PC-3 (cell line): ENCODE results near the gene ADAM12. TPM values are rescaled to one million over a fixed set of nuclear protein-coding genes. Genes with fewer than 3 reads are reported as not detected.

Source experiments
- ATAC-seq: fragments of 200-7000 bp; cut with Tn5 transposase; 2 replicates; pipeline ENCODE4 v1.9.1; 2020; ENCODE audit warnings: mild to moderate bottlenecking, moderate library complexity
- BruUV-seq: library from RNA; stranded (reverse); fragments of 400-500 nt; replicated peaks from 2 replicates; lab custom pipeline; 2021; lab: Mats Ljungman, UMichigan
- CTCF ChIA-PET: fragments of 300-600 bp; sonication (Branson Sonifier 250); formaldehyde crosslinking; loops from one replicate; lab custom pipeline; 2022; ENCODE audit warnings: antibody characterized with exemption; lab: Charles Lee
- POLR2A ChIA-PET: fragments of 300-600 bp; sonication (Branson Sonifier 250); formaldehyde crosslinking; loops from one replicate; lab custom pipeline; 2022; ENCODE audit warnings: antibody characterized with exemption; ENCODE audit not compliant: unreplicated experiment; lab: Charles Lee
- DNase-seq: peaks from one replicate; pipeline ENCODE4 v3.0.0-alpha.2; 2015
- H2AFZ ChIP-seq: fragments of 300-600 bp; sonication (generic); 2 replicates; pipeline ENCODE4 v1.6.0; 2016; ENCODE audit warnings: antibody characterized with exemption, low read length
- H3F3A ChIP-seq: fragments of 300-600 bp; sonication (generic); one replicate; pipeline ENCODE4 v1.6.0; 2017; ENCODE audit warnings: antibody characterized with exemption, low read length, control low read depth, mild to moderate bottlenecking; ENCODE audit not compliant: unreplicated experiment
- H3K27ac ChIP-seq: fragments of 300-600 bp; sonication (generic); 2 replicates; pipeline ENCODE4 v1.5.1; 2016; ENCODE audit warnings: mild to moderate bottlenecking, low read length
- H3K27me3 ChIP-seq: fragments of 300-600 bp; sonication (generic); 2 replicates; pipeline ENCODE4 v1.6.1; 2016; ENCODE audit warnings: low read length, mixed read lengths
- H3K36me3 ChIP-seq: fragments of 300-600 bp; sonication (generic); 2 replicates; pipeline ENCODE4 v1.6.1; 2016; ENCODE audit warnings: low read depth, mixed run types, low read length, mixed read lengths
- H3K4me1 ChIP-seq: fragments of 300-600 bp; sonication (generic); 2 replicates; pipeline ENCODE4 v1.5.1; 2016; ENCODE audit warnings: low read length; ENCODE audit not compliant: insufficient read depth
- H3K4me2 ChIP-seq: fragments of 300-600 bp; sonication (generic); 2 replicates; pipeline ENCODE4 v1.6.0; 2016; ENCODE audit warnings: low read length
- H3K4me3 ChIP-seq: fragments of 300-600 bp; sonication (generic); 2 replicates; pipeline ENCODE4 v1.5.1; 2016; ENCODE audit warnings: mild to moderate bottlenecking, low read length, mixed read lengths
- H3K79me2 ChIP-seq: fragments of 300-600 bp; sonication (generic); 2 replicates; pipeline ENCODE4 v1.6.1; 2017; ENCODE audit warnings: low read length, mixed read lengths
- H3K9ac ChIP-seq: fragments of 300-600 bp; sonication (generic); 2 replicates; pipeline ENCODE4 v1.6.0; 2016; ENCODE audit warnings: mild to moderate bottlenecking, low read length
- H3K9me2 ChIP-seq: fragments of 300-600 bp; sonication (generic); replicated peaks from 2 replicates; pipeline ENCODE4 v1.6.1; 2016; ENCODE audit warnings: mixed run types, low read length, mixed read lengths
- H3K9me3 ChIP-seq: fragments of 300-600 bp; sonication (generic); 2 replicates; pipeline ENCODE4 v1.6.1; 2016; ENCODE audit warnings: low read length, mixed read lengths
- H4K20me1 ChIP-seq: fragments of 300-600 bp; sonication (generic); 2 replicates; pipeline ENCODE4 v1.6.1; 2016; ENCODE audit warnings: low read length, mixed read lengths
- EZH2 ChIP-seq: fragments of 300-600 bp; sonication (generic); IDR thresholded peaks from one replicate; pipeline ENCODE4 v1.6.1; 2017; ENCODE audit warnings: antibody characterized with exemption, mild to moderate bottlenecking, low read length; ENCODE audit not compliant: unreplicated experiment
- EZH2phosphoT487 ChIP-seq: fragments of 300-600 bp; sonication (generic); IDR thresholded peaks from 2 replicates; pipeline ENCODE4 v1.6.1; 2018; ENCODE audit warnings: mild to moderate bottlenecking, antibody characterized with exemption, low read length, borderline replicate concordance
- intact Hi-C: fragments of 100-400 bp; cut with micrococcal nuclease; formaldehyde crosslinking; loops from 2 replicates; pipeline ENCODE4 v1.9.0; 2023
- total RNA-seq: library from RNA; depleted of rRNA; stranded (reverse); fragments of >200 nt; gene quantifications from 2 replicates; pipeline ENCODE4 v1.2.3, GENCODE V29; 2014
- TF ChIP-seq, protein P1 (sequence below): fragments of 300-600 bp; sonication (generic); conservative IDR thresholded peaks from 2 replicates; pipeline ENCODE4 v1.5.1; 2017; ENCODE audit warnings: antibody characterized with exemption, low read depth, mild to moderate bottlenecking, low read length

Gene ADAM12
- total RNA-seq, 1 experiment from 2014 or later: 3.4 TPM

DNA sequence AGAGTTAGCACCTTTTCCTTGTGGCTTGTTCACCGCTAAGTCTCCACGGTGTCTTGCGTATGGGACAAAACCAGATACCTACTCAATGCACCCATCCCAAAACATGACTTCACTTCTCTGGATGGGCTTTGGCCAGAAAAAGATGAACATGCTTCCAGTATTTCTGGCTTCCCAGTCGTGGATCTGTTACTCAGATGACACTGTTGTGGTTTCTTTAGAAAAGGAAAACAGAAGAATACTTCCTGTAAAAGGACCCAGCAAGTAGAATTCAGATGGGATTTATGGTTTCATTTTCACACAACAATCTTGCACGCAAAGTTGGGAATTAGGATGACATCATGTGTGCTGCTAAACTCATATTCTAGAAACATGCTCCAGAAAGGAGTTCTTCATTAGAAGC, 216.7 kb downstream of the ADAM12 start:
- H3K27me3 ChIP-seq: no peaks in the 10 kb centered on the region
- intact Hi-C loops: no loop called here

DNA sequence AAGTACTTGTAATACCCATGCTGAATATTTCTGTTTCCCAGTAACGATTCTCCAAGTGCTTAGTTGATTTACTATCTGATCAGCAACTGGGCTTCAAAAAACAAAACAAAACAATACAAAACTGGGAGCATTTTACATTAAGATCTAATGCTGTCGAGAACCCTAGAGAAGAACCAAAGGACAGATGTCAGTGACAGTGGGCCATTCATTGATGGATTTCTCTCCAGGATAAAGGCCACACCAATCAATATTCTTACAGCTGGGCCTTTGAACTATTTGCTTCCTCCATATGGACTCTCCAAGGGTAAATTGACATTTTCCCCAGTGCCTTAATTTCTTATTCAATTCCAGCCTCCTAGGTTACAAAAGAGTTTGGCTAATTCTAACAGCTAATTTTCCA, 217.5 kb downstream of the ADAM12 start:
- Histone ChIP-seq H3F3A (no peaks in the 10 kb centered on the region), H4K20me1 (no peaks in the 10 kb centered on the region), H2AFZ (no peak overlapping the region), H3K27ac (no peak overlapping the region), H3K9me3 (no peaks in the 10 kb centered on the region), H3K27me3 (no peaks in the 10 kb centered on the region), H3K9me2 (no peaks in the 10 kb centered on the region), H3K9ac (no peak overlapping the region), H3K4me2 (no peak overlapping the region), H3K4me1 (no peaks in the 10 kb centered on the region), H3K79me2 (no peaks in the 10 kb centered on the region), H3K4me3 (no peak overlapping the region), H3K36me3 (no peaks in the 10 kb centered on the region)
- TF ChIP-seq EZH2phosphoT487 (no peak), EZH2 (no peak)
- TF ChIP-seq, protein P1, sequence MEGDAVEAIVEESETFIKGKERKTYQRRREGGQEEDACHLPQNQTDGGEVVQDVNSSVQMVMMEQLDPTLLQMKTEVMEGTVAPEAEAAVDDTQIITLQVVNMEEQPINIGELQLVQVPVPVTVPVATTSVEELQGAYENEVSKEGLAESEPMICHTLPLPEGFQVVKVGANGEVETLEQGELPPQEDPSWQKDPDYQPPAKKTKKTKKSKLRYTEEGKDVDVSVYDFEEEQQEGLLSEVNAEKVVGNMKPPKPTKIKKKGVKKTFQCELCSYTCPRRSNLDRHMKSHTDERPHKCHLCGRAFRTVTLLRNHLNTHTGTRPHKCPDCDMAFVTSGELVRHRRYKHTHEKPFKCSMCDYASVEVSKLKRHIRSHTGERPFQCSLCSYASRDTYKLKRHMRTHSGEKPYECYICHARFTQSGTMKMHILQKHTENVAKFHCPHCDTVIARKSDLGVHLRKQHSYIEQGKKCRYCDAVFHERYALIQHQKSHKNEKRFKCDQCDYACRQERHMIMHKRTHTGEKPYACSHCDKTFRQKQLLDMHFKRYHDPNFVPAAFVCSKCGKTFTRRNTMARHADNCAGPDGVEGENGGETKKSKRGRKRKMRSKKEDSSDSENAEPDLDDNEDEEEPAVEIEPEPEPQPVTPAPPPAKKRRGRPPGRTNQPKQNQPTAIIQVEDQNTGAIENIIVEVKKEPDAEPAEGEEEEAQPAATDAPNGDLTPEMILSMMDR: no peak
- POLR2A ChIA-PET: no interaction called here
- intact Hi-C loops: no loop called here
- no TSS peak for BruUV-seq
- DNase-seq (no peak), ATAC-seq (no peak)
- CTCF ChIA-PET: no interaction called here

More for the DNA sequence above, 216.7 kb downstream of the ADAM12 start:
- TF ChIP-seq EZH2phosphoT487 (no peak), EZH2 (no peak)
- TF ChIP-seq, protein P1: no peak
- no peaks in the 10 kb centered on the region for H3K9me2 ChIP-seq
- no peak overlapping the region for H2AFZ ChIP-seq
- H3K79me2 ChIP-seq: no peaks in the 10 kb centered on the region
- H3K4me3 ChIP-seq: no peak overlapping the region
- H3K9me3 ChIP-seq: no peaks in the 10 kb centered on the region
- no TSS peak for BruUV-seq
- ATAC-seq: no peak
- H3K9ac ChIP-seq: no peak overlapping the region
- no peaks in the 10 kb centered on the region for H3F3A ChIP-seq
- no peak overlapping the region for H3K4me2 ChIP-seq
- H3K4me1 ChIP-seq: no peaks in the 10 kb centered on the region
- no peaks in the 10 kb centered on the region for H3K36me3 ChIP-seq
- ChIA-PET POLR2A (no interaction called here), CTCF (no interaction called here)
- no peak overlapping the region for H3K27ac ChIP-seq
- no peaks in the 10 kb centered on the region for H4K20me1 ChIP-seq
- no peak for DNase-seq

DNA sequence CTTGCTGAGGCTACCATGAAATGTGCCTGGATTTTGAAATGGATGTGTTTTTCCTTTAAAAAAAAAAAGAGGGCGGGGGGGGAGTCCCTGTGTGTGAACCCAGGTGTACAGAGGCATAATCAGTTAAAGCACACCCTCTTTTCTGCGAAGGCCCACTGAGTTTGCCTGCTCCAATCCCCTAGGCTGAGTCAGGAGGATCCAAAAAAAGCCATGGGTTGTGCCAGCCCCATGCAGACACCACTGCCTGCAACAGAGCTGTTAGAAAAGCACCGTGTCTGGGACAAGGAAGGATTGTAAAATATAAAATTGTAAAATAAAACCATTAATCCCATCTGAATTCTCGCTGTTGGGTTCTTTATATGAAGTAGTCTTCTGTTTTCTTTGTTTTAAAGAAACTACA, 217.9 kb downstream of the ADAM12 start:
- H4K20me1 ChIP-seq: no peaks in the 10 kb centered on the region
- CTCF ChIA-PET: no interaction called here

More for the DNA sequence above, 217.9 kb downstream of the ADAM12 start:
- POLR2A ChIA-PET: no interaction called here
- Histone ChIP-seq H3K9me3 (no peaks in the 10 kb centered on the region), H3K4me1 (no peaks in the 10 kb centered on the region), H3K9me2 (no peaks in the 10 kb centered on the region), H3K4me2 (no peak overlapping the region), H3K4me3 (no peak overlapping the region), H3K9ac (no peak overlapping the region), H3F3A (no peaks in the 10 kb centered on the region), H3K79me2 (no peaks in the 10 kb centered on the region), H2AFZ (no peak overlapping the region), H3K27ac (no peak overlapping the region), H3K36me3 (no peaks in the 10 kb centered on the region), H3K27me3 (no peaks in the 10 kb centered on the region)
- no peak for ATAC-seq
- no TSS peak for BruUV-seq
- no peak for DNase-seq
- intact Hi-C loops: no loop called here
- TF ChIP-seq EZH2phosphoT487: no peak
- TF ChIP-seq EZH2: no peak
- TF ChIP-seq, protein P1: no peak
